ENCODE measurements around the gene AP4B1.
A peak's percentile ranks its signal among the peaks of the same experiment; 100 is the strongest.

AP4B1 gene

GRCh38 chr1:113946678-113947387 lies 42.2 kb upstream of the AP4B1 start:
- TF ChIP-seq CTCF (IDR thresholded peaks at IDR 0.05; ENCODE audit: low read length) (no peak), EZH2 (IDR thresholded peaks at IDR 0.05; ENCODE audit: borderline replicate concordance, low read length) (no peak)
- Histone ChIP-seq H3K36me3 (ENCODE audit: insufficient read depth, low read length) (peaks cover 49% of the 10 kb centered on the region), H3K9me3 (ENCODE audit: low read length) (no peaks in the 10 kb centered on the region), H2AFZ (ENCODE audit: low read length) (no peak overlapping the region), H3K4me3 (ENCODE audit: low read depth, low read length, poor library complexity, severe bottlenecking) (peak overlapping the region; percentile 1), H3F3A (ENCODE audit: insufficient read depth, low read length) (no peaks in the 10 kb centered on the region), H3K27ac (ENCODE audit: low read depth, low read length, poor library complexity, severe bottlenecking) (peak overlapping the region; percentile 67), H3K9ac (ENCODE audit: low read length) (peak overlapping the region; percentile 35; the same call in 1 of the 2 replicates), H3K79me2 (ENCODE audit: insufficient read depth, low read length) (peaks cover 80% of the 10 kb centered on the region), H4K20me1 (ENCODE audit: insufficient read depth, low read length) (no peaks in the 10 kb centered on the region), H3K4me2 (ENCODE audit: low read length) (peak overlapping the region; percentile 60), H3K4me1 (ENCODE audit: insufficient read depth, low read length, severe bottlenecking) (peaks cover 33% of the 10 kb centered on the region), H3K9me2 (ENCODE audit: low read depth, low read length) (no peaks in the 10 kb centered on the region), H3K27me3 (ENCODE audit: insufficient read depth, low read length) (no peaks in the 10 kb centered on the region)

- Histone ChIP-seq H3K9me3 (ENCODE audit: low read length) (no peaks in the 10 kb centered on the region), H3K4me2 (ENCODE audit: low read length) (peak overlapping the region; percentile 60), H3K4me1 (ENCODE audit: insufficient read depth, low read length, severe bottlenecking) (peaks cover 37% of the 10 kb centered on the region), H3K79me2 (ENCODE audit: insufficient read depth, low read length) (peaks cover 72% of the 10 kb centered on the region), H3K4me3 (ENCODE audit: low read depth, low read length, poor library complexity, severe bottlenecking) (no peak overlapping the region), H3F3A (ENCODE audit: insufficient read depth, low read length) (no peaks in the 10 kb centered on the region), H4K20me1 (ENCODE audit: insufficient read depth, low read length) (no peaks in the 10 kb centered on the region), H3K36me3 (ENCODE audit: insufficient read depth, low read length) (peaks cover 48% of the 10 kb centered on the region), H3K9ac (ENCODE audit: low read length) (no peak overlapping the region), H3K27me3 (ENCODE audit: insufficient read depth, low read length) (no peaks in the 10 kb centered on the region), H3K27ac (ENCODE audit: low read depth, low read length, poor library complexity, severe bottlenecking) (peak overlapping the region; percentile 67), H3K9me2 (ENCODE audit: low read depth, low read length) (no peaks in the 10 kb centered on the region), H2AFZ (ENCODE audit: low read length) (no peak overlapping the region)
- TF ChIP-seq EZH2 (IDR thresholded peaks at IDR 0.05; ENCODE audit: borderline replicate concordance, low read length) (no peak), CTCF (IDR thresholded peaks at IDR 0.05; ENCODE audit: low read length) (no peak)
Measured at GRCh38 chr1:113946112-113946511, 41.5 kb upstream of the AP4B1 start.

GRCh38 chr1:113945329-113945728 lies 40.7 kb upstream of the AP4B1 start:
- Histone ChIP-seq H3K36me3 (ENCODE audit: insufficient read depth, low read length) (peaks cover 51% of the 10 kb centered on the region), H3K4me2 (ENCODE audit: low read length) (no peak overlapping the region)

More at GRCh38 chr1:113945329-113945728, 40.7 kb upstream of the AP4B1 start:
- no peak overlapping the region for H3K4me3 ChIP-seq (ENCODE audit: low read depth, low read length, poor library complexity, severe bottlenecking)
- no peaks in the 10 kb centered on the region for H3F3A ChIP-seq (ENCODE audit: insufficient read depth, low read length)
- no peaks in the 10 kb centered on the region for H4K20me1 ChIP-seq (ENCODE audit: insufficient read depth, low read length)
- no peak overlapping the region for H3K9ac ChIP-seq (ENCODE audit: low read length)
- no peaks in the 10 kb centered on the region for H3K27me3 ChIP-seq (ENCODE audit: insufficient read depth, low read length)
- TF ChIP-seq EZH2 (IDR thresholded peaks at IDR 0.05; ENCODE audit: borderline replicate concordance, low read length) (no peak), CTCF (IDR thresholded peaks at IDR 0.05; ENCODE audit: low read length) (no peak)
- H3K4me1 ChIP-seq (ENCODE audit: insufficient read depth, low read length, severe bottlenecking): peaks cover 45% of the 10 kb centered on the region
- peak overlapping the region; percentile 67 for H3K27ac ChIP-seq (ENCODE audit: low read depth, low read length, poor library complexity, severe bottlenecking)
- peaks cover 67% of the 10 kb centered on the region for H3K79me2 ChIP-seq (ENCODE audit: insufficient read depth, low read length)
- H3K9me2 ChIP-seq (ENCODE audit: low read depth, low read length): no peaks in the 10 kb centered on the region
- no peak overlapping the region for H2AFZ ChIP-seq (ENCODE audit: low read length)
- H3K9me3 ChIP-seq (ENCODE audit: low read length): no peaks in the 10 kb centered on the region
